SK-N-SH treated with all-trans-retinoic acid at 6 μM for 48 hours (cell line): Measurements from ENCODE around the gene SCYGR8.

Experiments
- ATAC-seq: fragments of 200-7000 bp; cut with Tn5 transposase; 3 replicates; pipeline ENCODE4 v1.9.1; 2020; ENCODE audit warnings: mild to moderate bottlenecking, moderate library complexity
- ARNTL ChIP-seq: fragments of 450-650 bp; formaldehyde crosslinking; IDR thresholded peaks from 2 replicates; pipeline ENCODE4 v1.5.0; 2020; ENCODE audit warnings: low read depth, mild to moderate bottlenecking, moderate library complexity, borderline replicate concordance
- BACH2 ChIP-seq: fragments of 250-450 bp; sonication (Bioruptor Pico); IDR thresholded peaks from 2 replicates; pipeline ENCODE4 v1.9.0; 2021; ENCODE audit warnings: mild to moderate bottlenecking, borderline replicate concordance
- CSDC2 ChIP-seq: fragments of 250-450 bp; sonication (Bioruptor Pico); IDR thresholded peaks from 2 replicates; pipeline ENCODE4 v1.5.0; 2020; ENCODE audit warnings: mild to moderate bottlenecking, moderate library complexity
- ESRRG ChIP-seq: fragments of 250-450 bp; sonication (Bioruptor Pico); IDR thresholded peaks from 2 replicates; pipeline ENCODE4 v1.6.1; 2021; ENCODE audit warnings: mild to moderate bottlenecking
- GLIS3 ChIP-seq: fragments of 250-450 bp; sonication (Bioruptor Pico); IDR thresholded peaks from 2 replicates; pipeline ENCODE4 v1.5.0; 2020; ENCODE audit warnings: mild to moderate bottlenecking, moderate library complexity
- ISL1 ChIP-seq: fragments of 250-450 bp; sonication (Bioruptor Pico); IDR thresholded peaks from 2 replicates; pipeline ENCODE4 v2.1.2; 2022; ENCODE audit warnings: mild to moderate bottlenecking, moderate library complexity
- OSR1 ChIP-seq: fragments of 250-450 bp; sonication (Bioruptor Pico); IDR thresholded peaks from 2 replicates; pipeline ENCODE4 v1.8.0; 2022; ENCODE audit warnings: moderate library complexity, mild to moderate bottlenecking, inconsistent platforms
- PPARA ChIP-seq: fragments of 250-450 bp; sonication (Bioruptor Pico); IDR thresholded peaks from 2 replicates; pipeline ENCODE4 v1.5.0; 2020; ENCODE audit warnings: mild to moderate bottlenecking, borderline replicate concordance
- RARB ChIP-seq: fragments of 250-450 bp; sonication (Bioruptor Pico); IDR thresholded peaks from 2 replicates; pipeline ENCODE4 v1.8.0; 2021; ENCODE audit warnings: mild to moderate bottlenecking, moderate library complexity
- SNAI2 ChIP-seq: fragments of 250-450 bp; sonication (Bioruptor Pico); IDR thresholded peaks from 2 replicates; pipeline ENCODE4 v1.5.0; 2020; ENCODE audit warnings: mild to moderate bottlenecking, moderate library complexity
- TCF4 ChIP-seq: fragments of 250-450 bp; sonication (Bioruptor Pico); IDR thresholded peaks from 2 replicates; pipeline ENCODE4 v1.8.0; 2021; ENCODE audit warnings: mild to moderate bottlenecking, moderate library complexity, borderline replicate concordance
- TOX ChIP-seq: fragments of 250-450 bp; sonication (Bioruptor Pico); IDR thresholded peaks from 2 replicates; pipeline ENCODE4 v1.8.0; 2021; ENCODE audit warnings: mild to moderate bottlenecking, moderate library complexity, borderline replicate concordance
- ZC3H10 ChIP-seq: fragments of 250-450 bp; sonication (Bioruptor Pico); IDR thresholded peaks from 2 replicates; pipeline ENCODE4 v1.5.1; 2021; ENCODE audit warnings: mild to moderate bottlenecking, moderate library complexity
- ZFP3 ChIP-seq: fragments of 250-450 bp; sonication (Bioruptor Pico); IDR thresholded peaks from 2 replicates; pipeline ENCODE4 v1.5.0; 2020; ENCODE audit warnings: mild to moderate bottlenecking, moderate library complexity
- ZNF565 ChIP-seq: fragments of 450-650 bp; formaldehyde crosslinking; conservative IDR thresholded peaks from 2 replicates; pipeline ENCODE4 v1.5.0; 2020; ENCODE audit warnings: low read depth, mild to moderate bottlenecking, moderate library complexity
- ZNF70 ChIP-seq: fragments of 450-650 bp; formaldehyde crosslinking; IDR thresholded peaks from 2 replicates; pipeline ENCODE4 v1.5.0; 2020; ENCODE audit warnings: mild to moderate bottlenecking, moderate library complexity
- TF ChIP-seq, protein P1 (sequence below): fragments of 250-450 bp; sonication (Bioruptor Pico); IDR thresholded peaks from 2 replicates; pipeline ENCODE4 v1.5.0; 2020; ENCODE audit warnings: mild to moderate bottlenecking, moderate library complexity
- TF ChIP-seq, protein P2 (sequence below): fragments of 250-450 bp; sonication (Bioruptor Pico); IDR thresholded peaks from 2 replicates; pipeline ENCODE4 v1.8.0; 2020; ENCODE audit warnings: mild to moderate bottlenecking, moderate library complexity, borderline replicate concordance
- TF ChIP-seq, protein P3 (sequence below): fragments of 250-450 bp; sonication (Bioruptor Pico); IDR thresholded peaks from 2 replicates; pipeline ENCODE4 v1.5.1; 2021; ENCODE audit warnings: mild to moderate bottlenecking, moderate library complexity
- TF ChIP-seq, protein P4 (sequence below): fragments of 250-450 bp; sonication (Bioruptor Pico); IDR thresholded peaks from 2 replicates; pipeline ENCODE4 v1.5.1; 2020; ENCODE audit warnings: low read depth, mild to moderate bottlenecking, moderate library complexity

Gene SCYGR8

DNA sequence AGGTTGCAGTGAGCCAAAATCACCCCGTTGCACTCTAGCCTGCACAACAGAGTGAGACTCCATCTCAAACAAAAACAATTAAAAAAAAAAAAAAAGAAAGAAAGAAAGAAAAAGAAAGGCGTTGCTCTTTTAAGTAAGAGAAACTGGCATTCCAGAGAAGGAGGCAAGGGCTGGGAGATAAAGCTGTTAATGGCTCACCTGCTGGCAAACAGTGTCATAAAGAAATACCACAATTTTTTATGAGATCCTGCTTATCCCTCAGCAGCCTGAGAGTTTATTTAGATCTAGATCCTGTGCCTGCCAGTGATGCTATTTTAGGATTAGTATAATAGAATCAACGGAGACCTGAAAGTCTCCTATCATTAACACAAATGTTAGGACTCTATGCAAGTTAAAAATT, 44.1 kb upstream of the SCYGR8 start (continued):
- TF ChIP-seq PPARA (CRISPR knock-in tag) (no peak), CSDC2 (CRISPR knock-in tag) (no peak), ESRRG (CRISPR knock-in tag) (no peak), SNAI2 (CRISPR knock-in tag) (no peak), ZC3H10 (CRISPR knock-in tag) (no peak), GLIS3 (no peak), ISL1 (CRISPR knock-in tag) (no peak), ZNF565 (no peak), ZNF70 (CRISPR knock-in tag) (no peak)
- TF ChIP-seq, all 23 proteins: peak for 0

DNA sequence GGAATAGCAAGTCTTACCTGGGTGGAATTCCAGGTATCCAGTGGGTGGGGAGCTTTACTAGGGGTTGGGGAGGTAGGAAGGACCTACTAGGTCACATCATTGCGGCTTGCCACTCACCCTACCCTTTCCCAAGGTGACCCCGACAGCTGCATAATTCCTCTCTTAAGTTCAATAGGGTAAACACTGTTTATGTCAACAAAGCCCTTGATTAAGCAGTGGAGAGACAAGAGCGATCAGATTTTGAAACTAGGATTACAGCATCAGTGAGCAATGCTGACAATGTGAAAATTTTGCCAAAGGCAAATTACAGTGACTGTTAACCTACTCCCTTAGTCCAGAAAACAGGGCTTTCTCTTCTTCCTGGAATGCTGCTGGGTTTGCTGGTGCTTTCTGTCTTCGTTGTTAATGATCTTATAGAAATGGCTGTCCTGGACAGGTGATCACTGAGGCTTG, 42.4 kb upstream of the SCYGR8 start:
- ATAC-seq, result no peak
- no peak for TF ChIP-seq RARB (CRISPR knock-in tag)
- TF ChIP-seq OSR1 (CRISPR knock-in tag), result no peak
- no peak for TF ChIP-seq ZNF565
- TF ChIP-seq ARNTL (CRISPR knock-in tag), result no peak
- TF ChIP-seq, protein P1, sequence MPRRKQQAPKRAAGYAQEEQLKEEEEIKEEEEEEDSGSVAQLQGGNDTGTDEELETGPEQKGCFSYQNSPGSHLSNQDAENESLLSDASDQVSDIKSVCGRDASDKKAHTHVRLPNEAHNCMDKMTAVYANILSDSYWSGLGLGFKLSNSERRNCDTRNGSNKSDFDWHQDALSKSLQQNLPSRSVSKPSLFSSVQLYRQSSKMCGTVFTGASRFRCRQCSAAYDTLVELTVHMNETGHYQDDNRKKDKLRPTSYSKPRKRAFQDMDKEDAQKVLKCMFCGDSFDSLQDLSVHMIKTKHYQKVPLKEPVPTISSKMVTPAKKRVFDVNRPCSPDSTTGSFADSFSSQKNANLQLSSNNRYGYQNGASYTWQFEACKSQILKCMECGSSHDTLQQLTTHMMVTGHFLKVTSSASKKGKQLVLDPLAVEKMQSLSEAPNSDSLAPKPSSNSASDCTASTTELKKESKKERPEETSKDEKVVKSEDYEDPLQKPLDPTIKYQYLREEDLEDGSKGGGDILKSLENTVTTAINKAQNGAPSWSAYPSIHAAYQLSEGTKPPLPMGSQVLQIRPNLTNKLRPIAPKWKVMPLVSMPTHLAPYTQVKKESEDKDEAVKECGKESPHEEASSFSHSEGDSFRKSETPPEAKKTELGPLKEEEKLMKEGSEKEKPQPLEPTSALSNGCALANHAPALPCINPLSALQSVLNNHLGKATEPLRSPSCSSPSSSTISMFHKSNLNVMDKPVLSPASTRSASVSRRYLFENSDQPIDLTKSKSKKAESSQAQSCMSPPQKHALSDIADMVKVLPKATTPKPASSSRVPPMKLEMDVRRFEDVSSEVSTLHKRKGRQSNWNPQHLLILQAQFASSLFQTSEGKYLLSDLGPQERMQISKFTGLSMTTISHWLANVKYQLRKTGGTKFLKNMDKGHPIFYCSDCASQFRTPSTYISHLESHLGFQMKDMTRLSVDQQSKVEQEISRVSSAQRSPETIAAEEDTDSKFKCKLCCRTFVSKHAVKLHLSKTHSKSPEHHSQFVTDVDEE (CRISPR knock-in tag), result no peak
- TF ChIP-seq TOX (CRISPR knock-in tag), result no peak
- no peak for TF ChIP-seq ESRRG (CRISPR knock-in tag)
- TF ChIP-seq, protein P2, sequence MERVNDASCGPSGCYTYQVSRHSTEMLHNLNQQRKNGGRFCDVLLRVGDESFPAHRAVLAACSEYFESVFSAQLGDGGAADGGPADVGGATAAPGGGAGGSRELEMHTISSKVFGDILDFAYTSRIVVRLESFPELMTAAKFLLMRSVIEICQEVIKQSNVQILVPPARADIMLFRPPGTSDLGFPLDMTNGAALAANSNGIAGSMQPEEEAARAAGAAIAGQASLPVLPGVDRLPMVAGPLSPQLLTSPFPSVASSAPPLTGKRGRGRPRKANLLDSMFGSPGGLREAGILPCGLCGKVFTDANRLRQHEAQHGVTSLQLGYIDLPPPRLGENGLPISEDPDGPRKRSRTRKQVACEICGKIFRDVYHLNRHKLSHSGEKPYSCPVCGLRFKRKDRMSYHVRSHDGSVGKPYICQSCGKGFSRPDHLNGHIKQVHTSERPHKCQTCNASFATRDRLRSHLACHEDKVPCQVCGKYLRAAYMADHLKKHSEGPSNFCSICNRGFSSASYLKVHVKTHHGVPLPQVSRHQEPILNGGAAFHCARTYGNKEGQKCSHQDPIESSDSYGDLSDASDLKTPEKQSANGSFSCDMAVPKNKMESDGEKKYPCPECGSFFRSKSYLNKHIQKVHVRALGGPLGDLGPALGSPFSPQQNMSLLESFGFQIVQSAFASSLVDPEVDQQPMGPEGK, result no peak
- no peak for TF ChIP-seq BACH2
- TF ChIP-seq GLIS3, result no peak
- TF ChIP-seq, protein P3, sequence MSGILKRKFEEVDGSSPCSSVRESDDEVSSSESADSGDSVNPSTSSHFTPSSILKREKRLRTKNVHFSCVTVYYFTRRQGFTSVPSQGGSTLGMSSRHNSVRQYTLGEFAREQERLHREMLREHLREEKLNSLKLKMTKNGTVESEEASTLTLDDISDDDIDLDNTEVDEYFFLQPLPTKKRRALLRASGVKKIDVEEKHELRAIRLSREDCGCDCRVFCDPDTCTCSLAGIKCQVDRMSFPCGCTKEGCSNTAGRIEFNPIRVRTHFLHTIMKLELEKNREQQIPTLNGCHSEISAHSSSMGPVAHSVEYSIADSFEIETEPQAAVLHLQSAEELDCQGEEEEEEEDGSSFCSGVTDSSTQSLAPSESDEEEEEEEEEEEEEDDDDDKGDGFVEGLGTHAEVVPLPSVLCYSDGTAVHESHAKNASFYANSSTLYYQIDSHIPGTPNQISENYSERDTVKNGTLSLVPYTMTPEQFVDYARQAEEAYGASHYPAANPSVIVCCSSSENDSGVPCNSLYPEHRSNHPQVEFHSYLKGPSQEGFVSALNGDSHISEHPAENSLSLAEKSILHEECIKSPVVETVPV (CRISPR knock-in tag), result no peak
- no peak for TF ChIP-seq CSDC2 (CRISPR knock-in tag)
- TF ChIP-seq TCF4 (CRISPR knock-in tag), result no peak
- TF ChIP-seq ZC3H10 (CRISPR knock-in tag), result no peak
- no peak for TF ChIP-seq SNAI2 (CRISPR knock-in tag)
- TF ChIP-seq PPARA (CRISPR knock-in tag), result no peak
- TF ChIP-seq, protein P4, sequence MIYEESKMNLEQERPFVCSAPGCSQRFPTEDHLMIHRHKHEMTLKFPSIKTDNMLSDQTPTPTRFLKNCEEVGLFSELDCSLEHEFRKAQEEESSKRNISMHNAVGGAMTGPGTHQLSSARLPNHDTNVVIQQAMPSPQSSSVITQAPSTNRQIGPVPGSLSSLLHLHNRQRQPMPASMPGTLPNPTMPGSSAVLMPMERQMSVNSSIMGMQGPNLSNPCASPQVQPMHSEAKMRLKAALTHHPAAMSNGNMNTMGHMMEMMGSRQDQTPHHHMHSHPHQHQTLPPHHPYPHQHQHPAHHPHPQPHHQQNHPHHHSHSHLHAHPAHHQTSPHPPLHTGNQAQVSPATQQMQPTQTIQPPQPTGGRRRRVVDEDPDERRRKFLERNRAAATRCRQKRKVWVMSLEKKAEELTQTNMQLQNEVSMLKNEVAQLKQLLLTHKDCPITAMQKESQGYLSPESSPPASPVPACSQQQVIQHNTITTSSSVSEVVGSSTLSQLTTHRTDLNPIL (CRISPR knock-in tag), result no peak
- no peak for TF ChIP-seq ISL1 (CRISPR knock-in tag)

DNA sequence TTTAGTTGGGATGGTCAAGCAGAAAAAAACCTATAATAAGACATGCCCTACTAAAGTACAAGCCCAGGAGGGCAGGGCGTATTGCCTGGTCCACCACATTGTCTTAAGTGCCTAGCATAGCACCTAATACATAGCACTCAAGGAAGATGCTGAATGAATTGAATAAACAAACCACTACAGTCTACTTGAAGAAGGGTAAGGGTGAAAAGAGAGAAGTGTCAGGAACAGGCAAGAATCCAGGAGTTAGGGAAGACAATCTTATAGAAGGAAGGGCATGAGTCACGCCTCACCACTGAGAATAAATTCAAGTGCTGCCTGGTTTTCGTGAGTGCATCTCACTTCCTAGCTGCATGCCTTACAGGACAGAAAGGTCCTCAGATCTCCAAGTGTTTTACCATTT, 41.7 kb upstream of the SCYGR8 start:
- no peak for TF ChIP-seq OSR1 (CRISPR knock-in tag)
- TF ChIP-seq ARNTL (CRISPR knock-in tag), result no peak
- ATAC-seq, result no peak; the same call in 2 of the 3 replicates

DNA sequence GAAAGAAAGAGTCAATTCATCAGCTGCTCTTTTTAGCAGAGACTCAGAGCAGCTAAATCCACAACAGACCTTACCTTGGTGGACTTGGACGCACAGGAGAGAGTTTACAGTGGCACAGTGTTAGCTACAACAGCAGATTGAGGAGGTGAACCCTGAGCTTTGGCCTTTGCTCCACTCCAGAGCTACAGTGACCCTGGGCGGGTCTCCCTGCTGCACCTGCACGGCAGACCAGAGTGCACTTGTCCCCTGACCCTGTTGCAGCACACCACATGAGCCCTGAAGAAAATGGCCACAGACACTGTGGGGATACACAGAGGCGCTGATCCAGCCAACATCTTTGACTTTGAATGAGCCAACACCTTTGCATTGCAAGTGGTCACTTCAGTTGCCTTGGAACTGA, 38.8 kb upstream of the SCYGR8 start:
- TF ChIP-seq, protein P3 (CRISPR knock-in tag), result no peak
- TF ChIP-seq TOX (CRISPR knock-in tag) (no peak), RARB (CRISPR knock-in tag) (no peak), ZFP3 (CRISPR knock-in tag) (no peak), PPARA (CRISPR knock-in tag) (no peak), ZNF70 (CRISPR knock-in tag) (no peak)
- TF ChIP-seq, protein P4 (CRISPR knock-in tag), result no peak
- no peak for ATAC-seq
